Ectodermal cell (in vitro differentiated cells): ENCODE data around the gene INSL6. TPM values are rescaled to one million over a fixed set of nuclear protein-coding genes. Genes with fewer than 3 reads are reported as not detected.

Experiments
- H3K27ac ChIP-seq: 2 replicates; pipeline ENCODE4 v1.7.0; 2013; ENCODE audit warnings: mild to moderate bottlenecking, low read depth, low read length; ENCODE audit not compliant: insufficient read depth, poor library complexity, severe bottlenecking
- H3K27me3 ChIP-seq: 2 replicates; pipeline ENCODE4 v1.7.0; 2013; ENCODE audit warnings: mild to moderate bottlenecking, low read length; ENCODE audit not compliant: insufficient read depth, control insufficient read depth, poor library complexity, severe bottlenecking
- H3K36me3 ChIP-seq: one replicate; pipeline ENCODE4 v1.7.0; 2013; ENCODE audit warnings: low read length; ENCODE audit not compliant: control insufficient read depth, insufficient read depth
- H3K4me1 ChIP-seq: one replicate; pipeline ENCODE4 v1.7.0; 2013; ENCODE audit warnings: low read length; ENCODE audit not compliant: control insufficient read depth, insufficient read depth
- H3K4me3 ChIP-seq: 2 replicates; pipeline ENCODE4 v1.7.0; 2013; ENCODE audit warnings: low read depth, low read length, control low read depth; ENCODE audit not compliant: insufficient read depth
- H3K9me3 ChIP-seq: 2 replicates; pipeline ENCODE4 v1.7.0; 2013; ENCODE audit warnings: mild to moderate bottlenecking, low read length, moderate library complexity; ENCODE audit not compliant: control insufficient read depth
- WGBS, 2 experiments: methylation state at CpG; one replicate each; pipeline ENCODE4 v1.1.7; 2013; ENCODE audit warnings: missing lambda C conversion rate in 2 of 2; 5-methylcytosine and 5-hydroxymethylcytosine counted together
- polyA plus RNA-seq, 4 experiments: library from polyadenylated mRNA; stranded (reverse); fragments of 50-300 nt; gene quantifications; one replicate each; pipeline ENCODE4 v1.2.3, GENCODE V29; 2013

INSL6 gene, protein sequence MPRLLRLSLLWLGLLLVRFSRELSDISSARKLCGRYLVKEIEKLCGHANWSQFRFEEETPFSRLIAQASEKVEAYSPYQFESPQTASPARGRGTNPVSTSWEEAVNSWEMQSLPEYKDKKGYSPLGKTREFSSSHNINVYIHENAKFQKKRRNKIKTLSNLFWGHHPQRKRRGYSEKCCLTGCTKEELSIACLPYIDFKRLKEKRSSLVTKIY
- polyA plus RNA-seq (2013, experiment 1 of 4), result not detected
- not detected for polyA plus RNA-seq (2013, experiment 2 of 4)
- polyA plus RNA-seq (2013, experiment 3 of 4), result not detected
- not detected for polyA plus RNA-seq (2013, experiment 4 of 4)

- H3K36me3 ChIP-seq, result no peaks in the 10 kb centered on the region
- H3K4me1 ChIP-seq, result no peaks in the 10 kb centered on the region
- H3K4me3 ChIP-seq, result no peak within 1 kb of the TSS
- no peak within 1 kb of the TSS for H3K27ac ChIP-seq
- no peaks in the 10 kb centered on the region for H3K9me3 ChIP-seq
- H3K27me3 ChIP-seq, result no peaks in the 10 kb centered on the region
- 95 to 96% methylated on average over 44 of the region's 44 CpGs for WGBS, 2 experiments
Observed at GRCh38 chr9:5185220-5185840, at the start of gene INSL6. TSS of gene INSL6 (minus strand) at chr9:5185639. CDS start at chr9:5185602, 37 bp downstream.

GRCh38 chr9:5231212-5231611 is 45.8 kb upstream of the INSL6 start, which contains the start of gene INSL4:
TSS of gene INSL4 (plus strand) at chr9:5231419. CDS start at chr9:5231524, 105 bp downstream.
- no peaks in the 10 kb centered on the region for H3K4me1 ChIP-seq
- H3K27me3 ChIP-seq, result no peaks in the 10 kb centered on the region
- no peak within 1 kb of the TSS for H3K4me3 ChIP-seq
- H3K9me3 ChIP-seq, result no peaks in the 10 kb centered on the region
- no peak within 1 kb of the TSS for H3K27ac ChIP-seq
- 94 to 95% methylated on average over 2 of the region's 2 CpGs for WGBS, 2 experiments
- H3K36me3 ChIP-seq, result no peaks in the 10 kb centered on the region

DNA sequence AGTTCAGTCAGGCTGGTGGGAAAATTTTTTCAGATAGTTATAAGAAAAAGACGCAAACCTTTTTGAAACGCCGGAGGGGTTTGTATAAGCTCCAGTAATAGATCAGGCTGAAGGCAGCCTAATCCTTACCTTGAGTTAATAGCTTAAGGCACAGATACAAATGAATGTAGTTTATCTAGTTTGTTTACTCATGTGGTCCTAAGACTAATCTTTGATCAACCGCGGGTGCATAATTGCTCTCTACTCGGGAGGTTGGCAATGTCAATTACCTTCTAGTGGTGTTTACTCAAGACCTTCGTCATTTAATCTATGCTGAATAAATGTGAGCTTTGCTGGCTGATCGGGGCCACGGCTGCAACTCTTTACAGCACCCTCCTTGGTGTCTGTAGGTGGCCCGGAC is 45.1 kb upstream of the INSL6 start:
- Histone ChIP-seq H3K4me1 (no peaks in the 10 kb centered on the region), H3K36me3 (no peaks in the 10 kb centered on the region), H3K27ac (no peak overlapping the region), H3K4me3 (no peak overlapping the region), H3K9me3 (no peaks in the 10 kb centered on the region), H3K27me3 (no peaks in the 10 kb centered on the region)
- WGBS, 2 experiments, result 93% methylated on average over 10 of the region's 10 CpGs

- H3K27me3 ChIP-seq, result no peaks in the 10 kb centered on the region
- H3K4me1 ChIP-seq, result no peaks in the 10 kb centered on the region
- H3K4me3 ChIP-seq, result no peak overlapping the region
- H3K27ac ChIP-seq, result no peak overlapping the region
- H3K9me3 ChIP-seq, result no peaks in the 10 kb centered on the region
- H3K36me3 ChIP-seq, result no peaks in the 10 kb centered on the region
Observed at GRCh38 chr9:5205071-5205470, 19.6 kb upstream of the INSL6 start.

GRCh38 chr9:5195463-5195862 is 10.0 kb upstream of the INSL6 start:
- Histone ChIP-seq H3K36me3 (no peaks in the 10 kb centered on the region), H3K4me3 (no peak overlapping the region), H3K4me1 (no peaks in the 10 kb centered on the region), H3K27me3 (no peaks in the 10 kb centered on the region), H3K9me3 (no peaks in the 10 kb centered on the region), H3K27ac (no peak overlapping the region)
- 92 to 94% methylated on average over 1 of the region's 1 CpG for WGBS, 2 experiments

GRCh38 chr9:5193345-5193744 is 7.9 kb upstream of the INSL6 start:
- Histone ChIP-seq H3K27ac (no peak overlapping the region), H3K4me1 (no peaks in the 10 kb centered on the region), H3K4me3 (no peak overlapping the region), H3K27me3 (no peaks in the 10 kb centered on the region), H3K36me3 (no peaks in the 10 kb centered on the region), H3K9me3 (no peaks in the 10 kb centered on the region)
- 77 to 95% methylated on average over 2 of the region's 2 CpGs for WGBS, 2 experiments

GRCh38 chr9:5191985-5192384 is 6.5 kb upstream of the INSL6 start:
- Histone ChIP-seq H3K4me1 (no peaks in the 10 kb centered on the region), H3K36me3 (no peaks in the 10 kb centered on the region)
- 89 to 93% methylated on average over 3 of the region's 3 CpGs for WGBS, 2 experiments

DNA sequence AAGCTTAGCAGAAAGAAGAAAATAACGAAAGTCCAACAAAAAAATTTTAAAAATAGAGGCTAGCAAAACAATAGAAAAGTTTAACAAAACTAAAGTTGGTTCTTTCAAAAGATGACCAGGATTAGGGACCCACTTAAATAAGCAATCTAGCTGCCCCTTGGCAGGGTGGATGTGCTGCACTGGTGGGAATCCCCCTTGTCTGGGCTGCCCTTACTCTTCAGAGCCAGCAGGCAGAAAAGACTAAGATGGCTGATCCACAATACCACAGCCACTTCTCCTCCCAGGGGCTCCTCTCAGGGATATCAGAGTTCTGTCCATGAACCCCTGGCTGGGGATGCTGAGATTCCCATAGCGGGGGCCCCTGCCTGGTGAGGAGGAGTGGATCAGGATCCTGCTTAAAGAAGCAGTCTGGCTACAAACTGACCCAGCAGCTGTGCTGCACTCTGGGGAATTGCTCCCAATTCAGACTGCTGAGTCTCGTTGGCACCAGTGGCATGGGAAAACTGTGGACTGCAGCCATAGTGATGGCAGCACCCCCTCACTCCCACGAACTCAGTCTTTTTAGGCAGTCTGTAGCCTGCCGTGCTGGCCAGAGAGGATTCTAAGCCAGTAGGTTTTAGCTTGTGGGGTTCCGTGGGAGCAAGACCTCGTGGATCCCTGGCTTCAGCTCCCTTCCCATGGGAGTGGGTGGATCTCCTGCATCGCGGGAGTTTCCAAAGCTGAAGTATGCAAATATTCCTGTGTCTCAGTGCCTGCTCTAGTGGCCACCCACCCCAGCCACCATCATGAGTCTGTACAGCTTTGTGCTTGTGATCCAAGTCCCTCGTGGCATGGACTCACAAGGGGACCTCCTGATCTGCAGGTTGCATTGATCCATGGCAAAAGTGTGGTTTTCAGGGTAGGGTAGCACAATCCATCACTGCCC is 2.9 kb upstream of the INSL6 start:
- WGBS, 2 experiments, result 89 to 93% methylated on average over 10 of the region's 10 CpGs
- Histone ChIP-seq H3K4me3 (no peak overlapping the region), H3K4me1 (no peaks in the 10 kb centered on the region), H3K27ac (no peak overlapping the region), H3K9me3 (no peaks in the 10 kb centered on the region), H3K36me3 (no peaks in the 10 kb centered on the region), H3K27me3 (no peaks in the 10 kb centered on the region)

More at GRCh38 chr9:5191985-5192384, 6.5 kb upstream of the INSL6 start:
- Histone ChIP-seq H3K9me3 (no peaks in the 10 kb centered on the region), H3K27me3 (no peaks in the 10 kb centered on the region), H3K27ac (no peak overlapping the region), H3K4me3 (no peak overlapping the region)

DNA sequence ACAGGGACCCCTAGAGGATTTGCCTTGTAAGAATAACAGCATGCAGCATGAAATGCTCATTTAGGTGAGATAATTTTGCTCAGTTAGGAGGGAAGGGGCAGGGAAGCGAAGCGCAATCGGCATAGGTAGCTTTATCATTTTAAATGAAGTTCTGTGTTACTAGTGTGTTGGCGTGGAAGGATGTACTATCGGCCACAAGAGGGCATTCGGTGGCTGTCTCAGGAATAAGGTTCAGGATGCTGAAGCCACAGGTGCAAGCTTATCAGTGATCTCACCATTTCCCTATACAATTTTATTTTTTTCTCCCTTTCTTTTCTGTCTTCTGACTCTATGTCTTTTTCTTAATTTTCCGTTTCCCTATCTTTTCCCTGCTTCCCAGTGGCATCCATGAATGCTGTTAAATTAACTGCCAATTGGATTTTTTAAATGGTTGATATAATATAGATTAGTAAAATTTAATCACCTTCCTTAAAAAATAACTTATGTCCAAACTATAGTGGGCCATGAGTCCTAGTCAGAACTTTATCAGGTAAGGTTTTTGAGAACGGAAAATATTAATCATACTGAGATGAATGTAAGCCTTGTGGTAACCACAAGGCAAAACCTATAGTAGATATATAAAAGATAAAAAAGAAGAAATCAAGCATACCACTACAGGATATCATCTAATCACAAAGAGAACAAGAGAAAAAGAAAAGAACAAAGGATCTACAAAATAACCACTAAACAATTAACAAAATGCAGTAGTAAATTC is 1.2 kb upstream of the INSL6 start:
- H3K9me3 ChIP-seq, result no peaks in the 10 kb centered on the region
- H3K36me3 ChIP-seq, result no peaks in the 10 kb centered on the region
- no peaks in the 10 kb centered on the region for H3K27me3 ChIP-seq
- H3K4me1 ChIP-seq, result no peaks in the 10 kb centered on the region
- H3K4me3 ChIP-seq, result no peak overlapping the region
- 39 to 42% methylated on average over 6 to 7 of the region's 8 CpGs for WGBS, 2 experiments
- H3K27ac ChIP-seq, result no peak overlapping the region
